Measurements from ENCODE around the gene ITPR1. TPM values are rescaled to one million over a fixed set of nuclear protein-coding genes. Genes with fewer than 3 reads are reported as not detected.

The ITPR1 gene
- total and polyA plus RNA-seq, 2 of the 4 experiments (the other 2 are of a cell fraction) = 1.8 to 5.7 TPM

DNA sequence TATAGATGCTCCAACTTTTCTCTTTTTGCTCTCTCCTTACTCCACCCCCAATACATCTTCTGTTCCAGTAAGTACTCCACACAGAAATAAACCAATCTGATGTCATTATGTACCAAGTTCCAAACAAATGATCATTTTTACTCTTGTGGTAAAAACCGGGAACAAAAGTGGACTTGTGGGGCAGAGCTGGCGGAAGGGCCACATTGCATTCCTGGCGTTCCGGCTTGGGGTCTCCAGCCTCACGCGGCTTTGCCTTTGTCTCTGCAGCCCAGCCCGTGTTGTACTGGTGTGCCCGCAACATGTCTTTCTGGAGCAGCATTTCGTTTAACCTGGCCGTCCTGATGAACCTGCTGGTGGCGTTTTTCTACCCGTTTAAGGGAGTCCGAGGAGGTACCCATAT, 301.6 kb downstream of the ITPR1 start:
- H3K27ac ChIP-seq (ENCODE audit: insufficient read depth, low read length) = no peak overlapping the region
- no peak overlapping the region for H2BK15ac ChIP-seq (ENCODE audit: low read depth, low read length)
- H2AFZ ChIP-seq (replicated peaks; ENCODE audit: low read length, poor library complexity) = no peak overlapping the region
- H3K79me1 ChIP-seq (ENCODE audit: low read depth in 1 of 2, low read length in 2 of 2) = no peaks in the 10 kb centered on the region
- H2AK9ac ChIP-seq (replicated peaks; ENCODE audit: low read depth, low read length, poor library complexity) = no peak overlapping the region
- H4K5ac ChIP-seq (ENCODE audit: low read depth, low read length) = no peak overlapping the region
- H2BK5ac ChIP-seq (ENCODE audit: low read depth, low read length, poor library complexity, severe bottlenecking) = no peak overlapping the region
- no peak overlapping the region for H4K91ac ChIP-seq (ENCODE audit: insufficient read depth, low read depth, low read length)
- no peak overlapping the region for H2BK20ac ChIP-seq (ENCODE audit: low read depth, low read length)
- no peak overlapping the region for H3K4ac ChIP-seq (ENCODE audit: low read depth, low read length)
- no peak overlapping the region for H3K18ac ChIP-seq (ENCODE audit: low read depth, low read length)
- DNase-seq = no peak
- H3K9ac ChIP-seq (ENCODE audit: low read depth, low read length) = no peak overlapping the region
- H3K56ac ChIP-seq (ENCODE audit: extremely low read depth, insufficient read depth, low read length) = no peak overlapping the region
- no TSS peak for BruUV-seq (replicated peaks)
- CTCF ChIA-PET = no interaction called here
- H2AK5ac ChIP-seq (ENCODE audit: low read depth, low read length) = no peak overlapping the region
- intact Hi-C loops (cut with micrococcal nuclease) = no loop called here
- H3K9me3 ChIP-seq (ENCODE audit: control insufficient read depth, insufficient read depth, low read length) = peaks cover 10% of the 10 kb centered on the region
- H3K36me3 ChIP-seq (ENCODE audit: control insufficient read depth, insufficient read depth, low read length) = no peaks in the 10 kb centered on the region
- no peaks in the 10 kb centered on the region for H3K27me3 ChIP-seq (ENCODE audit: control insufficient read depth, insufficient read depth, low read length)
- POLR2A ChIA-PET (ENCODE audit: unreplicated experiment) = no interaction called here
- no peak overlapping the region for H4K8ac ChIP-seq (ENCODE audit: low read depth in 2 of 2, low read length in 2 of 2)
- no peak overlapping the region for H3K4me3 ChIP-seq (ENCODE audit: insufficient read depth, low read depth, low read length)
- no peak for ATAC-seq (ENCODE audit: low read depth)
- H2BK120ac ChIP-seq (ENCODE audit: low read depth, low read length) = no peak overlapping the region
- no peaks in the 10 kb centered on the region for H4K20me1 ChIP-seq (ENCODE audit: insufficient read depth, low read length)
- WGBS, 2 experiments (ENCODE audit: extremely low coverage in 2 of 2, insufficient read length in 1 of 2) = 100% methylated on average over 8 of the region's 13 CpGs; no CpG with 5 or more reads in 1 of the 2 experiments
- dilution Hi-C loops (cut with HindIII; ENCODE audit: low sequenced_read_pairs, unreplicated experiment) = no loop called here
- H3K9me1 ChIP-seq (ENCODE audit: insufficient read depth, low read length) = no peaks in the 10 kb centered on the region
- in situ Hi-C loops (cut with MboI; ENCODE audit: low sequenced_read_pairs) = no loop called here
- no peak overlapping the region for H3K23ac ChIP-seq (ENCODE audit: low read depth, low read length)
- H3K4me2 ChIP-seq (ENCODE audit: low read depth, low read length) = no peak overlapping the region
- H3K14ac ChIP-seq (replicated peaks; ENCODE audit: low read depth, low read length) = no peak overlapping the region
- no peak for TF ChIP-seq FOS (IDR thresholded peaks at IDR 0.05; ENCODE audit: low read depth, low read length)
- no peak for TF ChIP-seq RAD21 (IDR thresholded peaks at IDR 0.05; ENCODE audit: low read length)
- no peaks in the 10 kb centered on the region for H3K4me1 ChIP-seq (ENCODE audit: control insufficient read depth, insufficient read depth, low read length)
